ENCODE results near the gene CHST11. TPM values are rescaled to one million over a fixed set of nuclear protein-coding genes. Genes with fewer than 3 reads are reported as not detected.

Gene CHST11
- total RNA-seq, 2 experiments from 2014 or later: 53.4 to 53.6 TPM

- intact Hi-C loops (cut with DNase I, micrococcal nuclease): no loop called here
- Mint-ChIP-seq H3K27ac (peak overlapping the region; percentile 76), H3K36me3 (ENCODE audit: low read depth) (peaks cover 31% of the 10 kb centered on the region), H3K4me1 (ENCODE audit: low read depth) (peaks cover 93% of the 10 kb centered on the region), H3K27me3 (no peaks in the 10 kb centered on the region), H3K4me3 (no peak overlapping the region), H3K9me3 (no peaks in the 10 kb centered on the region)
- peak in 2 of 14 experiments; percentile 49 to 53 for DNase-seq
- ATAC-seq (ENCODE audit: poor library complexity): no peak
- TF ChIP-seq CTCF (IDR thresholded peaks at IDR 0.05): no peak
- H3K9me3 ChIP-seq (ENCODE audit: control insufficient read depth in 1 of 2, insufficient read depth in 1 of 2, low read length in 2 of 2): no peaks in the 10 kb centered on the region
- H3K27me3 ChIP-seq (ENCODE audit: control insufficient read depth in 1 of 2, insufficient read depth in 2 of 2, low read length in 2 of 2): no peaks in the 10 kb centered on the region
- H3K4me1 ChIP-seq (ENCODE audit: insufficient read depth, low read length): peaks cover 80% of the 10 kb centered on the region
- peaks cover 6% of the 10 kb centered on the region for H3K36me3 ChIP-seq (ENCODE audit: insufficient read depth, low read length)
- H3K4me3 ChIP-seq (ENCODE audit: low read length): no peak overlapping the region
- ChIA-PET POLR2A (interaction anchor here (1.6 kb wide), 1 partner anchor 8 kb away, joined by 3 read pairs; no protein-coding TSS in a partner anchor), CTCF (no interaction called here)
- H3K27ac ChIP-seq (ENCODE audit: low read depth in 1 of 2, low read length in 2 of 2): no peak overlapping the region
Observed at GRCh38 chr12:104480826-104481440, 24.2 kb downstream of the CHST11 start.

- ChIA-PET CTCF (no interaction called here), POLR2A (no interaction called here)
- Histone ChIP-seq H3K4me1 (ENCODE audit: insufficient read depth, low read length) (peaks cover 88% of the 10 kb centered on the region), H3K27me3 (ENCODE audit: control insufficient read depth in 1 of 2, insufficient read depth in 2 of 2, low read length in 2 of 2) (no peaks in the 10 kb centered on the region), H3K4me3 (ENCODE audit: low read length) (no peak overlapping the region), H3K27ac (ENCODE audit: low read depth in 1 of 2, low read length in 2 of 2) (no peak overlapping the region), H3K36me3 (ENCODE audit: insufficient read depth, low read length) (peaks cover 6% of the 10 kb centered on the region), H3K9me3 (ENCODE audit: control insufficient read depth in 1 of 2, insufficient read depth in 1 of 2, low read length in 2 of 2) (no peaks in the 10 kb centered on the region)
- Mint-ChIP-seq H3K36me3 (ENCODE audit: low read depth) (peaks cover 31% of the 10 kb centered on the region), H3K4me3 (peak overlapping the region; percentile 35), H3K4me1 (ENCODE audit: low read depth) (peaks cover 96% of the 10 kb centered on the region), H3K27ac (peak overlapping the region; percentile 76), H3K27me3 (no peaks in the 10 kb centered on the region), H3K9me3 (no peaks in the 10 kb centered on the region)
- no peak for ATAC-seq (ENCODE audit: poor library complexity)
- DNase-seq: peak in 3 of 14 experiments; percentile 36 to 59 (median 56)
- intact Hi-C loops (cut with DNase I, micrococcal nuclease): loop anchor here in 1 of 2 experiments (2.0 kb wide), 1 partner anchor 15 kb away; no protein-coding TSS in a partner anchor
- TF ChIP-seq CTCF (IDR thresholded peaks at IDR 0.05): no peak
Observed at GRCh38 chr12:104482113-104482512, 25.4 kb downstream of the CHST11 start.

- TF ChIP-seq CTCF (IDR thresholded peaks at IDR 0.05): no peak
- H3K36me3 Mint-ChIP-seq (ENCODE audit: low read depth): peaks cover 31% of the 10 kb centered on the region
Observed at GRCh38 chr12:104482748-104483147, 26.0 kb downstream of the CHST11 start.

More at GRCh38 chr12:104482748-104483147, 26.0 kb downstream of the CHST11 start:
- Mint-ChIP-seq H3K9me3 (no peaks in the 10 kb centered on the region), H3K27me3 (no peaks in the 10 kb centered on the region), H3K4me1 (ENCODE audit: low read depth) (peaks cover 96% of the 10 kb centered on the region), H3K27ac (peak overlapping the region; percentile 76), H3K4me3 (peak overlapping the region; percentile 35)
- Histone ChIP-seq H3K27ac (ENCODE audit: low read depth in 1 of 2, low read length in 2 of 2) (no peak overlapping the region), H3K27me3 (ENCODE audit: control insufficient read depth in 1 of 2, insufficient read depth in 2 of 2, low read length in 2 of 2) (no peaks in the 10 kb centered on the region), H3K4me1 (ENCODE audit: insufficient read depth, low read length) (peaks cover 86% of the 10 kb centered on the region), H3K36me3 (ENCODE audit: insufficient read depth, low read length) (peaks cover 6% of the 10 kb centered on the region), H3K9me3 (ENCODE audit: control insufficient read depth in 1 of 2, insufficient read depth in 1 of 2, low read length in 2 of 2) (no peaks in the 10 kb centered on the region), H3K4me3 (ENCODE audit: low read length) (no peak overlapping the region)
- CTCF ChIA-PET: no interaction called here
- POLR2A ChIA-PET: no interaction called here
- ATAC-seq (ENCODE audit: poor library complexity): no peak
- intact Hi-C loops (cut with DNase I, micrococcal nuclease): loop anchor here in 1 of 2 experiments (2.0 kb wide), 1 partner anchor 16 kb away; no protein-coding TSS in a partner anchor
- DNase-seq: no peak

Measured in CD4-positive, alpha-beta T cell (primary cell).